Astrocyte (in vitro differentiated cells and primary cell): ENCODE measurements around the gene ZNF771. TPM values are rescaled to one million over a fixed set of nuclear protein-coding genes. Genes with fewer than 3 reads are reported as not detected.
A peak's percentile ranks its signal among the peaks of the same experiment; 100 is the strongest.

Experiments used
- DNase-seq: peaks from one replicate; pipeline ENCODE4 v3.0.0-alpha.2; 2010; ENCODE audit warnings: low read depth
- FAIRE-seq: peaks from 2 replicates; lab custom pipeline; 2011; peaks lifted over from hg19 to GRCh38; lab: Jason Lieb, UNC
- H2AFZ ChIP-seq: 2 replicates; pipeline ENCODE4 v1.6.0; 2012; ENCODE audit warnings: low read depth, low read length, inconsistent platforms
- H3K27ac ChIP-seq: 2 replicates; pipeline ENCODE4 v1.5.1; 2011; ENCODE audit warnings: low read depth, low read length, inconsistent platforms
- H3K27me3 ChIP-seq: 2 replicates; pipeline ENCODE4 v1.6.0; 2011; ENCODE audit warnings: low read length, inconsistent platforms; ENCODE audit not compliant: insufficient read depth
- H3K36me3 ChIP-seq: 2 replicates; pipeline ENCODE4 v1.5.1; 2011; ENCODE audit warnings: low read length, inconsistent platforms; ENCODE audit not compliant: insufficient read depth
- H3K4me1 ChIP-seq: 2 replicates; pipeline ENCODE4 v1.5.1; 2011; ENCODE audit warnings: low read length, inconsistent platforms; ENCODE audit not compliant: insufficient read depth
- H3K4me2 ChIP-seq: 2 replicates; pipeline ENCODE4 v1.6.0; 2012; ENCODE audit warnings: low read length, inconsistent platforms
- H3K4me3 ChIP-seq: 2 replicates; pipeline ENCODE4 v1.5.1; 2011; ENCODE audit warnings: low read depth, mild to moderate bottlenecking, low read length, inconsistent platforms; ENCODE audit not compliant: insufficient read depth
- H3K79me2 ChIP-seq: 2 replicates; pipeline ENCODE4 v1.6.0; 2012; ENCODE audit warnings: mild to moderate bottlenecking, low read length, inconsistent platforms; ENCODE audit not compliant: insufficient read depth
- H3K9ac ChIP-seq: 2 replicates; pipeline ENCODE4 v1.6.0; 2012; ENCODE audit warnings: mild to moderate bottlenecking, low read length, inconsistent platforms
- H3K9me3 ChIP-seq: 2 replicates; pipeline ENCODE4 v1.5.1; 2012; ENCODE audit warnings: low read depth, mild to moderate bottlenecking, low read length, inconsistent platforms; ENCODE audit not compliant: insufficient read depth
- H4K20me1 ChIP-seq: 2 replicates; pipeline ENCODE4 v1.6.0; 2012; ENCODE audit warnings: low read length, inconsistent platforms; ENCODE audit not compliant: insufficient read depth
- H3K27ac Mint-ChIP-seq: one replicate; pipeline ENCODE4 v1.8.0; 2021; ENCODE audit warnings: mild to moderate bottlenecking, mixed read lengths; ENCODE audit not compliant: unreplicated experiment
- H3K27me3 Mint-ChIP-seq: one replicate; pipeline ENCODE4 v1.8.0; 2021; ENCODE audit warnings: low read depth, mixed read lengths; ENCODE audit not compliant: unreplicated experiment
- H3K36me3 Mint-ChIP-seq: one replicate; pipeline ENCODE4 v1.8.0; 2021; ENCODE audit warnings: low read depth, mixed read lengths; ENCODE audit not compliant: unreplicated experiment
- H3K4me1 Mint-ChIP-seq: one replicate; pipeline ENCODE4 v1.8.0; 2021; ENCODE audit warnings: low read depth, mixed read lengths; ENCODE audit not compliant: unreplicated experiment
- H3K4me3 Mint-ChIP-seq: one replicate; pipeline ENCODE4 v1.8.0; 2021; ENCODE audit warnings: mild to moderate bottlenecking, moderate library complexity, mixed read lengths; ENCODE audit not compliant: unreplicated experiment
- H3K9me3 Mint-ChIP-seq: one replicate; pipeline ENCODE4 v1.8.0; 2021; ENCODE audit warnings: mild to moderate bottlenecking, mixed read lengths; ENCODE audit not compliant: unreplicated experiment
- CTCF ChIP-seq: IDR thresholded peaks from 2 replicates; pipeline ENCODE4 v1.5.1; 2011; ENCODE audit warnings: low read depth, mild to moderate bottlenecking, inconsistent platforms, low read length, moderate library complexity; ENCODE audit not compliant: insufficient read depth
- EZH2 ChIP-seq: IDR thresholded peaks from 2 replicates; pipeline ENCODE4 v1.6.1; 2012; ENCODE audit warnings: mild to moderate bottlenecking, low read length, inconsistent platforms; ENCODE audit not compliant: insufficient read depth
- total RNA-seq: library from RNA; stranded (reverse); gene quantifications from 2 replicates; pipeline ENCODE4 v1.2.1, GENCODE V29; 2021

Gene ZNF771
- total RNA-seq, 1 donor from 2014 or later = 13.9 TPM

DNA sequence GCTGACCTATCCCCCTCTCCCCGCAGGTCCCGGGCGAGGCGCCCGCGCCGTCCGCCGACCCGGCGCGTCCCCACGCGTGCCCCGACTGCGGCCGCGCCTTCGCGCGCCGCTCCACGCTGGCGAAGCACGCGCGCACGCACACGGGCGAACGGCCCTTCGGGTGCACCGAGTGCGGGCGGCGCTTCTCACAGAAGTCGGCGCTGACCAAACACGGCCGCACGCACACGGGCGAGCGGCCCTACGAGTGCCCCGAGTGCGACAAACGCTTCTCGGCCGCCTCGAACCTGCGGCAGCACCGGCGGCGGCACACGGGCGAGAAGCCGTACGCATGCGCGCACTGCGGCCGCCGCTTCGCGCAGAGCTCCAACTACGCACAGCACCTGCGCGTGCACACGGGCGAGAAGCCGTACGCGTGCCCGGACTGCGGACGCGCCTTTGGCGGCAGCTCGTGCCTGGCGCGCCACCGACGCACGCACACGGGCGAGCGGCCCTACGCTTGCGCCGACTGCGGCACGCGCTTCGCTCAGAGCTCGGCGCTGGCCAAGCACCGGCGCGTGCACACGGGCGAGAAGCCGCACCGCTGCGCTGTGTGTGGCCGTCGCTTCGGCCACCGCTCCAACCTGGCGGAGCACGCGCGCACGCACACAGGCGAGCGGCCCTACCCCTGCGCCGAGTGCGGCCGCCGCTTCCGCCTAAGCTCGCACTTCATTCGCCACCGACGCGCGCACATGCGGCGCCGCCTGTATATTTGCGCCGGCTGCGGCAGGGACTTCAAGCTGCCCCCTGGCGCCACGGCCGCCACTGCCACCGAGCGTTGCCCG, 10.3 kb downstream of the ZNF771 start:
- Histone ChIP-seq H3K4me2 (peak overlapping the region; percentile 89), H2AFZ (peak overlapping the region; percentile 93), H3K27ac (peak overlapping the region; percentile 25), H3K27me3 (no peaks in the 10 kb centered on the region), H3K36me3 (no peaks in the 10 kb centered on the region), H3K9ac (peak overlapping the region; percentile 67), H3K9me3 (no peaks in the 10 kb centered on the region), H4K20me1 (peaks cover 35% of the 10 kb centered on the region), H3K4me1 (no peaks in the 10 kb centered on the region), H3K4me3 (peak overlapping the region; percentile 63), H3K79me2 (peaks cover 7% of the 10 kb centered on the region)
- Mint-ChIP-seq H3K9me3 (no peaks in the 10 kb centered on the region), H3K36me3 (peaks cover 21% of the 10 kb centered on the region), H3K4me3 (no peak overlapping the region), H3K27ac (no peak overlapping the region), H3K4me1 (peaks cover 4% of the 10 kb centered on the region), H3K27me3 (no peaks in the 10 kb centered on the region)
- DNase-seq (peak; percentile 88), FAIRE-seq (no peak)
- no peak for TF ChIP-seq CTCF
- no peak for TF ChIP-seq EZH2

DNA sequence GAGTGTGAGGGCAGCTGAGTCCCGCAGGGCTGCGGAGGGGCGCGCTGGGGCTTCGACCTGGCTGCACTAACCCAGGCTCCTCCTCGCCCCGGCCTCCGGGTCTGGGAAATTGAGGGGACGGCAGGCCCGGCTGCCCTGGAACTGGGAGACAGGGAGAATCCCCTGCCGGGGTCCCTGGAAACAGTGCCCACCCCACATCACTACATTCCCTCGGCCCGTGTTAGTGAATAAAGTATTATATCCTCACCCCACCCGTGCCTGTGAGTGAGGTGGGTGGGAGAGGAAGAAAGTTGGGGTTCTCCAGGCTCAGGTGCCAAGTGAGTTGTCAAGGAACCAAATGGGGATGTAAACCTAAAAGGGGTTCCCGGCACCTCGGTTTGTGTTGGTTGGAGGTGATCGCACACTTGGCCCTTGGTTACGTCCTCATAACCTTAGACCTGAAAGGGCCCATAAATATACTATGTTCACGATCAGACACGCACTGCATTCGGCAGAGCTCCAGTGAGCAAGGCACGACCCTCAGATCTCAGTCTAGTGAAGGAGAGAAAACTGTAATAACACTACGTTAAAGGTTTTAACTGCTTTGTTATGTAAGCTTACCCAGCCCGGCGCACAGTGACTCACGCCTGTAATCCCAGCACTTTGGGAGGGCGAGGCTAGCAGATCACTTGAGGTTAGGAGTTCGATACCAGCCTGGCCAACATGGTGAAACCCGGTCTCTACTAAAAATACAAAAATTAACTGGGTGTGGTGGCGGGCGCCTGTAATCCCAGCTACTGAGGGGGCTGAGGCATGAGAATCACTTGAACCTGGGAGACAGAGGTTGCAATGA, 11.2 kb downstream of the ZNF771 start:
- no peak for TF ChIP-seq CTCF
- no peak for TF ChIP-seq EZH2
- peak overlapping the region; percentile 67 for H3K9ac ChIP-seq
- H3K36me3 Mint-ChIP-seq = peaks cover 21% of the 10 kb centered on the region
- H2AFZ ChIP-seq = peak overlapping the region; percentile 93
- H3K9me3 ChIP-seq = no peaks in the 10 kb centered on the region
- H3K36me3 ChIP-seq = peaks cover 2% of the 10 kb centered on the region
- peak overlapping the region; percentile 20 for H3K27ac ChIP-seq
- peaks cover 30% of the 10 kb centered on the region for H4K20me1 ChIP-seq
- DNase-seq = no peak
- no peak for FAIRE-seq
- peaks cover 4% of the 10 kb centered on the region for H3K4me1 Mint-ChIP-seq
- no peaks in the 10 kb centered on the region for H3K27me3 Mint-ChIP-seq
- H3K4me3 ChIP-seq = peak overlapping the region; percentile 63
- H3K4me2 ChIP-seq = peak overlapping the region; percentile 89
- peaks cover 6% of the 10 kb centered on the region for H3K79me2 ChIP-seq
- H3K4me3 Mint-ChIP-seq = peak overlapping the region; percentile 45
- H3K4me1 ChIP-seq = no peaks in the 10 kb centered on the region
- H3K27ac Mint-ChIP-seq = no peak overlapping the region
- H3K9me3 Mint-ChIP-seq = no peaks in the 10 kb centered on the region
- H3K27me3 ChIP-seq = no peaks in the 10 kb centered on the region
